HPDE6-E6E7 (cell line): Measurements from ENCODE around the gene GSTO2.

Experiments used
- DNase-seq: peaks from one replicate; pipeline ENCODE4 v3.0.0; 2011; ENCODE audit warnings: missing footprints; ENCODE audit errors: extremely low spot score

GSTO2 gene

DNA sequence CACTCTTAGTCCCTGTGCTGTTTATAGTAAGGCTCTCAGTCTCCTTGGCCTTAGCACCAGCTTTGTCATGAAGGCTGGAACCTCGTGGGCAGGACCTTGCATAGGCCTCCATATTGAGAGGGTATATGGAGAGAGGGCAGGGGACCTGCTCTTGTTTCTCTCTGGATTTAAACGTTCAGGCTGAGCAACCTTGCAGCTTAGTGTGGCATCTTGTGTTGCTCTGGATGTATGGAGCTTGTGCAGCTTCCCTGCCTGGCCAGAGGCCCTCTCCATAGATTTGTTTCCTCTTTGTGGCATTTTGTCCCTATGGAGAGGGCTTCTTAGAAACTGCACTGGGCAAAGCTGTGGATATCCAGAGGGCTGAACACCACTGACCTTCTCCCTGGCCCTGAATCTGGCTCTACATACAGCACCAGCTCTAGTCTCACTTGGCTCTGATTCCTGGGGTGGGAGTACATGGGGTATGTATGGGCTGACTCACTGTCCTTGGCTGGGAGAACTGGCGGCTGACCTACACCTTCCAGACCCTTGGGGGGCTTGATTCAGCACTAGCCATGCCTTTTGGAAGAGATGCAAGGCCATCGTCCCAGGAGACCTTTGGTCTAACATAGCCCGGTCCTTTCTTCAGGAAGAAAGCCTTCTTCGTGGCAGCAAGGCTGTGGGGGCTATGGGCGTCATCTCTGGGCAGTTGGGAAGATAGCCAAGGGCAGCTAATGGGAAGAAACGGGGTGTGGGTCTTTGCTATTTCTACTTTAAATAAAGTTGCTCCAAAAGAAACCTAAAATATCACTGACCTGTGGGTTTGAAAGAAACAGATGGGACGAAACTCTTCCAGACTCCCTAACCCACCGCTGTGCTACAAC lies 38.8 kb downstream of the GSTO2 start:
- DNase-seq = no peak

- DNase-seq = no peak
These were observed 39.5 kb downstream of the GSTO2 start for GRCh38 chr10:104308439-104308903.

DNA sequence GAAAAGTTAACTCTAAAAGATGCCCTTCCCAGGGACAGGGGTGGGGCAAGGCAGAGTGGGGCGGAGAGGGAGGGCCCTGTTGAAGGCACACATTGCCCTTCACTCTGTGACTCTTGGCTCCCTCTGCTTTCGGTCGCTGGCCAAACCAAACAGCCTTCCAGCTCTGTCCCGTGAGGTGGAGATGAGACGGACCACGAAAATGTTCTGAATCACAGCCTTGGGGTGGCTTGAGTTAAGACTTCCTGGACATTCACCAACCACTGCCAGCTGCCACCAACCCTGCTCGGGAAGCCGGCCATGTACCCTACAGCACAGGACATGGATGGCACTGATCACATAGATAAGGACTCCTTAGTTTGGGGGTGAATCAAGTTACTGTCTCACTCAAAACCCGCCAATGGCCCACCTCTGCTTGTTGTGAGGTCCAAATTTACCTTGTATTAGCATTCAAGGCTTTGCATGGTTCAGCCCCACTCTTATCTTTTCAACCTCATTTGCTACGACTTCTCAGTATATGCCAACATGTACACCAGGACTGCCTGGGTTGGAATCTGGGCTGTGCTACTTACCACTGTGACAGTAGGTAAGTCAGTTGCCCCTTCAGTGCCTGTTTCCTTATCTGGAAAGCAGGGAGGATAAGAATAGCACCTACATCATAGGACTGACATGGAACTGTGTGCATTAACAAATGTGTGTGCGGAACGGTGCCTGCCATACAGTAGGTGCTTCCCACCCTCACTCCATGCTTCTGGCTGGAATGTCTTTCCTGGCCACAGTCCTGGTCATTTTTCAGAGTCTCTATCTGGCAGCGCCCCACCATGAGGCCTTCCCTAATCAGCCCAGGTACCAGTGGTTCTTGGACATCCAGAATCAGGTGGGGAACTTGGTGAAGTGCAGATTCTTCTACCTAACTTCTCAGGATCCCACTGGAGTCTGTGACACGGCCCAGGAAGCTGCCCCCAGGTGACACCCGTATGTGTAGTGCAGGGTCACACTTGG lies 41.3 kb downstream of the GSTO2 start:
- no peak for DNase-seq

GRCh38 chr10:104311184-104311720 lies 42.3 kb downstream of the GSTO2 start:
- no peak for DNase-seq

GRCh38 chr10:104314591-104315485 lies 45.9 kb downstream of the GSTO2 start:
- DNase-seq = no peak

DNA sequence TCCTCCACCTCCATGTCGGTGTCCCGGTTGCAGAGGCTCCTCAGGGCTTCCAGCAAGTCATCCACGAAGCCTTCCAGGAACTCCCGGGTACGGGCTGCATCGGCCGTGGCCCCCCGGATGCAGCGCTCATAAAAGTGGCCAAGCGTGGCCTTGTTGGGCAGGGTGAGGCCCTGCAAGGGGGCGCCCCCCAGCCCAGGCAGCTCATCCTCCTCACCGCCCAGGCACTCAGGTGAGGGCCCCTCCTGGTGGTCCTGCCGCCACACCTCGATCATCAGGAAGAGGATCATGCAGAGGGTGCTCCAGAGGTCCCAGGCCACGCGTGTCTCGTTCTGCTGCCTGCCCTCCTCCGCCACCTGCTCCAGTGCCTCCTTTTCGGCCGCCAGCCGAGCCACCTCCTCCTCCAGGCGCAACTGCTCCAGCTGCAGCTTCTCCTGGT lies 46.5 kb downstream of the GSTO2 start:
- no peak for DNase-seq

GRCh38 chr10:104316321-104317099 lies 47.5 kb downstream of the GSTO2 start:
- DNase-seq = no peak

DNA sequence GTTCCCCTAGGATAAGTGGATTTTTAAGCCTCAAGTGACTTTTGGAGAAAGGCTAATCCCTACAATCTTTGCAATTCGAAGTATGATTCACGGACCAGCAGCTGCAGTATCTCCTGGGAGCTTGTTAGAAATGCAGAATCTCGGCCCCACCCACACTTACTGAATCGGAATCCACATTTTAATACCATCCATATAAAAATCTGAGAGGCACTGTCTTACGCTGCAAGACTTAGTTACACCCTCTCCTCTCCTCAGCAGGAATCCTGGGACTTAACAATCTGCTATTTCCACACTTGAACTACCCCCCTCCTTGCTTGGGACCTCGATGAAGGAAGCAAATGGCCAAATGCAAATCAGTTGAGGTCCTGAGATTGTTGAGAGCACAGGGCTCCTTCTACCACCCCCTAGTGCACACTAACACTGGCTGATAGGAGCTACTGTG lies 48.3 kb downstream of the GSTO2 start:
- no peak for DNase-seq

- DNase-seq = no peak
These were observed 48.8 kb downstream of the GSTO2 start for GRCh38 chr10:104317726-104318299.

GRCh38 chr10:104318326-104318725 lies 49.3 kb downstream of the GSTO2 start:
- no peak for DNase-seq

DNA sequence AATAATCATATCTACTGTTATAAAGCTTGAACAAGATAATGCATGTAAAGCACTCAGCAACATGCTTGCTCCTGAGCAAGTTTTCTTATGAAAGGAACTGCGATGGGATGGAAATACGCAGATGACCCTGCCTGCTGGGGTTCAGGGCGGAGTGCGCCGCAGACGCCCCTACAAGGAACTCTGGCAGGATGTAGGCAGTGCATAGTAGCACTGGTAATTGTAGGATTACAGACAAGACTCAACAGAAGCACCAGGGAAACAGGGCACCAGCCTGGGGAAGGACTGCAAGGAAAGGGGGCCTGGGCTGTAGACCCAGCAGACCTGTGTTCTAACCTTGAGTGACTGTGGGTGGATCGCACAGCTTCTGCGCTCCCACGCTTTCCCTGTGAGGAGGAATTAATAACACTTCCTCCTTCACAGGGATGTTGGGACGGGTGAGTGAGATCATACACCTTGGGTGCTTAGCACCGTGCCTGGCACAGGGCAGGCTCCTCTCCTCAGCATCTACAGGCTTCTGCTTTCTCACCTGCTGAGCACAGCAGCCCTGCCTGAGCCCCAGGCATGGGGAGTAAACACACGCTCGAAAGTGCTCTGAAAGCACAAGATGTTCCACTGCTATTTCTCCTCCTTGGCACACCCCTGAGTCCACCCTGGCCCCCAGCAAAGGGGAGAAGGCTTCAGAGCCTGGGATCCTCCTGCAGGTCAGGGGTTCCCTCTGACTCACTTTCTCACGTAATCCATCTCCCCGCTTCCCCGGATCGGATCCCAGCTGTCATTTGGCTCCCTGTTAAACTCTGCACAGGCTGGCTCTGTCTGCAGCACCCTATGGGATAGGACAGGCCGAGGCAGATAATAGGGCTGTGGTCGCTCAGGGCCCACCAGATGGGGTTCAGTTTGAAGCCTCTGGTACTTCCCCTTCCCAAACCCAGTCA lies 50.1 kb downstream of the GSTO2 start:
- no peak for DNase-seq

GRCh38 chr10:104321226-104321625 lies 52.2 kb downstream of the GSTO2 start:
- no peak for DNase-seq

- DNase-seq = no peak
These were observed 52.9 kb downstream of the GSTO2 start for GRCh38 chr10:104321725-104322415.

DNA sequence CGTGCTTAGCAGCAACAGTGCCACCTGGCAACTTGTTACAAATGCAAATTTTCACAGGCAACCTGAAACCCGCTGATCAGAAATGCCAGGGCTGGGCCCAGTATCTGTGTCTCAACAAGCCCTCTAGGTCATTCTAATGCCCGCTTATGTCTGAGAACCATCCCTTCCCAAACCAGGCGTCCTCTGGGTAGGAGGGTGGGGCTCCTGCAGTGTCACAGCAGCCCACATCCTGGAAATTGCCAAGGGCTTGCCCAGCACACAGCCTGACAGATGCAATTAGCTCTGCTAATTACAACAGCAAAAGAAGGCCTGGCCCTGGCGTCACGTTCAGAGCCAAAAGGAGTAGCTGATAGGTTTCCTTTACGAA lies 53.4 kb downstream of the GSTO2 start:
- no peak for DNase-seq

- DNase-seq = no peak
These were observed 54.1 kb downstream of the GSTO2 start for GRCh38 chr10:104323085-104323484.

- no peak for DNase-seq
These were observed 54.8 kb downstream of the GSTO2 start for GRCh38 chr10:104323760-104324201.

- DNase-seq = no peak
These were observed 55.3 kb downstream of the GSTO2 start for GRCh38 chr10:104324221-104324686.

DNA sequence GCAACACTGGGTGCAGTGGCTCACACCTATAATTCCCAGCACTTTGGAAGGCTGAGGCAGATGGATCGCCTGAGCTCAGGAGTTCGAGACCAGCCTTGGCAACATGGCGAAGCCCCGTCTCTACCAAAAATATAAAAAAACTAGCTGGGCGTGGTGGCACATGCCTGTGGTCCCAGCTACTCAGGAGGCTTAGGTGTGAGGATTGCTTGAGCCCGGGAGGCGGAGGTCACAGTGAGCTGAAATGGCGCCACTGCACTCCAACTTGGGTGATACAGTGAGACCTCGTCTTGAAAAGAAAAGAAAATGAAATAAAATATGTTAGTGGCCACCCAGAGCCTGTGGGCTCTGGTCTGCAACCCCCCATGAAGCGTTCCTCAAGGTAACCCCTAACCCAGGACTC lies 55.9 kb downstream of the GSTO2 start:
- DNase-seq = no peak
